GM12878 (cell line): ENCODE data around the gene ADPRHL1. TPM values are rescaled to one million over a fixed set of nuclear protein-coding genes. Genes with fewer than 3 reads are reported as not detected.

Experiments
- ATAC-seq: fragments of 200-7000 bp; cut with Tn5 transposase; 3 replicates; pipeline ENCODE4 v1.9.1; 2020; ENCODE audit warnings: mild to moderate bottlenecking, moderate library complexity
- BruUV-seq: library from RNA; stranded (reverse); fragments of 400-500 nt; replicated peaks from 2 replicates; lab custom pipeline; 2021; lab: Mats Ljungman, UMichigan
- CTCF ChIA-PET: fragments of 300-600 bp; sonication (Branson Sonifier 250); formaldehyde crosslinking; extraction: SDS; loops from one replicate; lab custom pipeline; 2021; ENCODE audit warnings: inconsistent platforms; lab: Yijun Ruan, JAX
- POLR2A ChIA-PET: fragments of 350-600 bp; formaldehyde crosslinking; extraction: SDS; loops from one replicate; lab custom pipeline; 2021; ENCODE audit warnings: inconsistent platforms; lab: Charles Lee
- RAD21 ChIA-PET: fragments of 300-600 bp; sonication (Branson Sonifier 250); formaldehyde crosslinking; loops from one replicate; lab custom pipeline; 2023; ENCODE audit warnings: antibody characterized with exemption; ENCODE audit not compliant: unreplicated experiment; lab: Charles Lee
- SMC1A ChIA-PET: fragments of 300-600 bp; sonication (Branson Sonifier 250); formaldehyde crosslinking; loops from one replicate; lab custom pipeline; 2023; ENCODE audit not compliant: unreplicated experiment, uncharacterized antibody; lab: Charles Lee
- DNase-seq: peaks from one replicate; pipeline ENCODE4 v3.0.0-alpha.2; 2011; ENCODE audit warnings: low read depth, low spot score
- FAIRE-seq: peaks from 3 replicates; lab custom pipeline; 2011; peaks lifted over from hg19 to GRCh38; lab: Jason Lieb, UNC
- H2AFZ ChIP-seq: 2 replicates; pipeline ENCODE4 v1.6.0; 2011; ENCODE audit warnings: low read depth, low read length, control low read depth; ENCODE audit not compliant: control insufficient read depth
- H3K27ac ChIP-seq: 2 replicates; pipeline ENCODE4 v1.5.1; 2011; ENCODE audit warnings: control low read depth; ENCODE audit not compliant: control insufficient read depth, insufficient read depth
- H3K27me3 ChIP-seq, 2 experiments: replicated peaks in 1 of 2; 2 replicates each; pipeline versions ENCODE4 v1.6.0 to v1.6.1; 2011; ENCODE audit warnings: low read length in 1 of 2; ENCODE audit not compliant: control insufficient read depth in 2 of 2, insufficient read depth in 2 of 2
- H3K36me3 ChIP-seq, 2 experiments: 2 replicates each; pipeline ENCODE4 v1.5.1; 2011; ENCODE audit warnings: low read length in 1 of 2; ENCODE audit not compliant: control insufficient read depth in 2 of 2, insufficient read depth in 2 of 2
- H3K4me1 ChIP-seq: 2 replicates; pipeline ENCODE4 v1.6.1; 2011; ENCODE audit warnings: mild to moderate bottlenecking, low read length, moderate library complexity, mixed read lengths; ENCODE audit not compliant: control insufficient read depth, insufficient read depth
- H3K4me2 ChIP-seq: 2 replicates; pipeline ENCODE4 v1.6.0; 2011; ENCODE audit warnings: control low read depth; ENCODE audit not compliant: control insufficient read depth, insufficient read depth
- H3K4me3 ChIP-seq: fragments of 200-600 bp; sonication (generic); 2 replicates; pipeline ENCODE4 v1.5.1; 2016
- H3K79me2 ChIP-seq: 2 replicates; pipeline ENCODE4 v1.6.0; 2011; ENCODE audit warnings: low read length; ENCODE audit not compliant: control insufficient read depth, insufficient read depth
- H3K9ac ChIP-seq: 2 replicates; pipeline ENCODE4 v1.8.0; 2011; ENCODE audit warnings: low read length, control low read depth, mixed read lengths; ENCODE audit not compliant: control insufficient read depth, insufficient read depth
- H3K9me3 ChIP-seq: replicated peaks from 3 replicates; pipeline ENCODE4 v1.5.1; 2011; ENCODE audit warnings: mild to moderate bottlenecking, low read length; ENCODE audit not compliant: control insufficient read depth, insufficient read depth
- H4K20me1 ChIP-seq: 2 replicates; pipeline ENCODE4 v1.6.0; 2011; ENCODE audit not compliant: control insufficient read depth, insufficient read depth
- ATF3 ChIP-seq: IDR thresholded peaks from 2 replicates; pipeline ENCODE4 v1.6.1; 2011; ENCODE audit warnings: low read depth, mild to moderate bottlenecking, low read length, moderate library complexity, borderline replicate concordance; ENCODE audit errors: extremely low read depth
- EZH2 ChIP-seq: IDR thresholded peaks from 2 replicates; pipeline ENCODE4 v1.6.1; 2012; ENCODE audit warnings: low read depth, mild to moderate bottlenecking, control low read depth, inconsistent platforms, low read length, borderline replicate concordance; ENCODE audit not compliant: control insufficient read depth
- NFXL1 ChIP-seq: fragments of 450-650 bp; IDR thresholded peaks from 2 replicates; pipeline ENCODE4 v1.6.1; 2017; ENCODE audit warnings: antibody characterized with exemption, mild to moderate bottlenecking, borderline replicate concordance
- WGBS: methylation state at CpG from one replicate; pipeline ENCODE4 v1.1.6; 2016; ENCODE audit warnings: low lambda C conversion rate; ENCODE audit not compliant: insufficient replicate concordance, insufficient coverage; ENCODE audit errors: missing lambda C conversion rate; 5-methylcytosine and 5-hydroxymethylcytosine counted together
- in situ Hi-C: fragments of 300-500 bp; cut with MboI; formaldehyde crosslinking; loops from 9 replicates; pipeline ENCODE4 v1.14.3; 2018; ENCODE audit warnings: mixed read lengths
- intact Hi-C: fragments of 100-400 bp; cut with micrococcal nuclease; formaldehyde crosslinking; loops from one replicate; pipeline ENCODE4 v1.14.2; 2022; ENCODE audit not compliant: unreplicated experiment
- polyA plus RNA-seq, 11 experiments: library from polyadenylated mRNA; depleted of rRNA in 4 of 11; unstranded in 6 of 11; stranded (reverse) in 5 of 11; fragments of >200 nt; fragmentation: Nextera tagmentation in 4 of 11; fragmentation: Illumina TruSeq in 1 of 11; extraction: Ambion mirVana in 4 of 11; extraction: Trizol in 1 of 11; gene quantifications; 1 replicate in 1 of 11; 2 replicates in 10 of 11; pipeline versions ENCODE4 v1.2.1 to v1.2.3, GENCODE V29; 2011 to 2016; ENCODE audit warnings: inconsistent platforms in 2 of 11, missing spikeins in 2 of 11, low read depth in 1 of 11
- total RNA-seq, 4 experiments: library from RNA; depleted of rRNA in 3 of 4; stranded (reverse); fragments of >200 nt in 3 of 4; fragmentation: Illumina TruSeq in 1 of 4; extraction: Trizol in 1 of 4; gene quantifications; 2 replicates each; pipeline versions ENCODE4 v1.2.1 to v1.2.3, GENCODE V29; 2013 to 2021

The ADPRHL1 gene
- total and polyA plus RNA-seq, 10 of the 15 experiments (the other 5 are each of a cell fraction or from before 2014, with no cell fraction given): 0.05 to 1.9 (median 1.0) TPM

DNA sequence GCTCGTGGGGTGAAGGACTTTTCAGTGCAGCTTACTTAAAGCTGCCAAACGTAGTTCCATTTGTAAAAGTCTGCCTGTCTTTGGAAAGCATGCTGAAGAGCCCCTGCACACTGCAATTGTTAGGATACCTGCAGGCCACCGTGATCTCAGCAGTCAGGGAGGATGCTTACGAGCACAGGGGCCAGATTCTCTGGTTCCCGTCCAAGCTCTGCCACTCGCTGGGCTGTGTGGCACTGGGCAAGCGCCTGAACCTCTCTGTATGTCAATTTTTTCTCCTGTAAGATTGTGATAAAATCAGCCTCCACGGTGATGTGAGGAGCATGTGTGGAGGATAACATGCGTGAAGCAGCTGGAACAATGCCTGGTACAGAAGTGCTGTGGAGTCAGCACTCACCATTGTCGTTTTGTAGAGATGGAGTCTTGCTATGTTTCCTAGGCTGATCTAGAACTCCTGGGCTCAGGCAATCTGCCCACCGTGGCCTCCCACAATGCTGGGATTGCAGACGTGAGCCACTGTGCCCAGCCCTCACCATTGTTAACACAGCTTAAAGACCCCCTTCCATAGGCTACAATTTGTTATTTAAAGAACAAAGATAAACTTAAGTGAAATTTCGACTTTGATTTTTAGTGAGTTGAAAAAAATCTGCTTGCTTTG is 3.5 kb downstream of the ADPRHL1 start:
- intact Hi-C loops: loop anchor here (5.0 kb wide), 1 partner anchor 508 kb away; no protein-coding TSS in a partner anchor
- no peaks in the 10 kb centered on the region for H3K27me3 ChIP-seq
- DNase-seq (no peak), FAIRE-seq (no peak), ATAC-seq (no peak)
- peak overlapping the region; percentile 41; the same call in 1 of the 2 replicates for H3K4me3 ChIP-seq
- H3K27ac ChIP-seq: peak overlapping the region; percentile 22; the same call in 1 of the 2 replicates
- no peak for TF ChIP-seq ATF3
- TF ChIP-seq NFXL1: no peak
- TF ChIP-seq EZH2: no peak
- BruUV-seq: no TSS peak
- in situ Hi-C loops: no loop called here
- no peak overlapping the region for H2AFZ ChIP-seq
- ChIA-PET POLR2A (interaction anchor here (1.1 kb wide), 1 partner anchor 43 kb away, joined by 4 read pairs; no protein-coding TSS in a partner anchor), SMC1A (no interaction called here), CTCF (no interaction called here), RAD21 (no interaction called here)
- WGBS: 72% methylated on average over 13 of the region's 13 CpGs
- H3K79me2 ChIP-seq: no peaks in the 10 kb centered on the region
- no peaks in the 10 kb centered on the region; the same call in 2 of the 3 replicates for H3K9me3 ChIP-seq
- H3K4me1 ChIP-seq: peaks cover 9% of the 10 kb centered on the region
- peaks cover 0 to 3% of the 10 kb centered on the region in 2 experiments; a peak in 2 of 4 replicates for H3K36me3 ChIP-seq
- H4K20me1 ChIP-seq: no peaks in the 10 kb centered on the region
- peak overlapping the region; percentile 28; the same call in 1 of the 2 replicates for H3K9ac ChIP-seq
- H3K4me2 ChIP-seq: peak overlapping the region; percentile 46
